NCI-H1930 (cell line): Measurements from ENCODE around the gene KIF26B.
"Not testable (repeated sequence)": the region's sequence is repeated elsewhere in the genome, so short reads cannot be mapped to it uniquely, and the experiment has no call there.

ENCODE experiments used
- DNase-seq, 2 experiments: peaks; one replicate each; lab custom pipeline; 2025; lab: John Stamatoyannopoulos, UW

Gene KIF26B

GRCh38 chr1:245651093-245651492 is 496.3 kb downstream of the KIF26B start:
- no peak for DNase-seq

GRCh38 chr1:245652116-245652515 is 497.3 kb downstream of the KIF26B start:
- DNase-seq: no peak

- no peak for DNase-seq
Observed at GRCh38 chr1:245652660-245653427, 498.1 kb downstream of the KIF26B start.

- DNase-seq: no peak
Observed at GRCh38 chr1:245654460-245655050, 499.8 kb downstream of the KIF26B start.

- no peak for DNase-seq
Observed at GRCh38 chr1:245656189-245656717, 501.5 kb downstream of the KIF26B start.

GRCh38 chr1:245657371-245657770 is 502.6 kb downstream of the KIF26B start:
- DNase-seq: no peak

GRCh38 chr1:245663373-245663772 is 508.6 kb downstream of the KIF26B start:
- DNase-seq: no peak

GRCh38 chr1:245663841-245664240 is 509.1 kb downstream of the KIF26B start:
- no peak for DNase-seq

GRCh38 chr1:245666412-245666811 is 511.6 kb downstream of the KIF26B start:
- no peak for DNase-seq

- DNase-seq: no peak
Observed at GRCh38 chr1:245671349-245671748, 516.6 kb downstream of the KIF26B start.

- no peak for DNase-seq
Observed at GRCh38 chr1:245671966-245672767, 517.4 kb downstream of the KIF26B start.

- DNase-seq: not testable (repeated sequence)
Observed at GRCh38 chr1:245672836-245673656, 518.3 kb downstream of the KIF26B start.

GRCh38 chr1:245673881-245674414 is 519.2 kb downstream of the KIF26B start:
- peak in 1 of 2 experiments; percentile 8 for DNase-seq

GRCh38 chr1:245677461-245678240 is 522.9 kb downstream of the KIF26B start:
- no peak for DNase-seq

- DNase-seq: no peak
Observed at GRCh38 chr1:245678860-245679411, 524.2 kb downstream of the KIF26B start.

GRCh38 chr1:245679821-245680780 is 525.3 kb downstream of the KIF26B start:
- no peak for DNase-seq

- no peak for DNase-seq
Observed at GRCh38 chr1:245682638-245683628, 528.1 kb downstream of the KIF26B start.

GRCh38 chr1:245683676-245684075 is 528.9 kb downstream of the KIF26B start:
- DNase-seq: no peak
